MM.1S (cell line): ENCODE results near the gene OSBPL10.

Experiments used
- CTCF ChIP-seq: fragments of 300-600 bp; sonication (generic); IDR thresholded peaks from 2 replicates; pipeline ENCODE4 v1.5.1; 2016; ENCODE audit warnings: antibody characterized with exemption, low read length, mixed read lengths
- EZH2 ChIP-seq: fragments of 300-600 bp; sonication (generic); optimal IDR thresholded peaks from 2 replicates; pipeline ENCODE3; 2017; ENCODE audit warnings: low read depth, mild to moderate bottlenecking, antibody characterized with exemption, low read length, mixed read lengths

- TF ChIP-seq EZH2 (no peak), CTCF (no peak)
Measured at GRCh38 chr3:32026593-32026992, 45.5 kb upstream of the OSBPL10 start.
